HG02610 (cell line): ENCODE measurements around the gene ZBTB43.

Experiments
- ATAC-seq: cut with Tn5 transposase; IDR thresholded peaks from one replicate; pipeline ENCODE4 v1.9.1; 2021; ENCODE audit warnings: mild to moderate bottlenecking, moderate library complexity; ENCODE audit not compliant: unreplicated experiment

The ZBTB43 gene

DNA sequence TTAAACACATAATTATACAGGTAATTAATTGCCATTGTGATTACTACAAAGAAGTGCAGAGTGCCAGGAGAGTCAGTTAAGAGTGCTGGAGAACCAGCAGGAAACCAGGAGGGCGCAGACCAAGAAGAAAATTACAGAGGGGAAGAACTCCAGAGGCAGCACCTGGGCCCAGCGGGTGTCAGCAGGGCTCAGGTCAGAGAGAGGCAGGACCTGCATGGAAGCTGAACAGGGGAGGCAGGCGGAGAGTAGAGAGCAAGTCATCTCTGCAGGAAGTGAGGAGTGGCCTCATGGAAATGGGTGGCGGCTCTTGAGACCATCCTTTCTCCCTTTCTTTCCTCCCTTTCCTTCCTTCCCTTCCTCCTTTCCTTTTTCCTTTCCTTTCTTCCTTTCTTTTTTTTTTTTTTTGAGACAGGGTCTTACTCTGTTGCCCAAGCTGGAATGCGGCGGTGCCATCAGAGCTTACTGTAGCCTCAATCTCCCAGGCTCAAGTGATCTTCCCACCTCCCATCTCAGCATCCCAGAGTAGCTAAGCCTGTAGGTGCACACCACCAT, 51.6 kb downstream of the ZBTB43 start:
- ATAC-seq, result no peak

DNA sequence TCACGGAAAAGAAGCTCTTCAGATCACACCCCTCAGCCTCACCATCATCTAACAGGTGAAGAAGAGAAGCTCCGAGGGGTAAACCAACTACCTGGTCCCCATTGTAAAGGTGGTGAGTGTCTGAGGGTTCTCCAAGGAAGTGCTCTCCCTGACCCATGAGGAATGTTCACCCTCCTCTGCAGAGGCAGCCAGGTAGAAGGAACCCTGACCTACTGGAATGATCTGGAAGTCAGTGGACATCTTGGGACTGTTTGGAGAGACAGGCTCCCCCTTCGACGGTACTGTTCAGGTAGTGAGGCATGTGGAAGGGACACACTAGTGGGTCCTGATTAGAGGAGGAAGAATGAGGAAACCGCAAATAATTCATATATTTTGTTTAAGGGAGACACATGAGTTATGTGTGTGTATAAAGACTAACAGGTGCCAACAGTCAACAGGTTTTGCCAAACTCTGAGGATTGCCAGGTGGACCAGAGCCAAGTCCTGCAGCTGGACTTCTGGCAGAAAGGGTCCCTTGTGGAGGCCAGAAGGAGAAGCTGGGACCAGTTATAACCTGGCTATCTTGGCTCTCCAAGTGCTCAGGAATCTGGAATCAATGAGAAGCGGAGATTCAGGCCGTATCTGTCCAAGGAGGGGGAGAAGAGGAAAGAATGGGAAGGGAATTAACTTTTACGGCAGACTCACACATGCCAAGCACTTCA, 52.6 kb downstream of the ZBTB43 start:
- no peak for ATAC-seq

DNA sequence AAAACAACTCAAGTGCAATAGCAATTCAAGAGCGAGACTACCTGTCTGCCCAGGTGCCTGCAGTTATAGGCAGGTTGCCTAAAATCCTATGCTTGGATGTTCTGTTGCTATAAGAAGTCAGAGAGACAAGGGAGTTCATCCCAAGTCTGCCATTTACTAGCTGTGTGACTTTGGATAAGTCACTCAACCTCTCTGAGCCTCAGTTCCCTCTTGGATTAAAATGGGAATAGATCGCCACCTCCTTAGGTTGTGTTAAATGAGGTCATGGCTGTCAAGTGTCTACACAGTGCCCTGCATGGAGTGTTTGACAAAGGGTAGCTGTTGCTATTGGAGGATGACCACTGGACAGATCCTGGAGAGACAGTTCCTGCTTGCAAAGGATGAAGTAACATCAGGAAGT, 54.3 kb downstream of the ZBTB43 start:
- ATAC-seq, result no peak

DNA sequence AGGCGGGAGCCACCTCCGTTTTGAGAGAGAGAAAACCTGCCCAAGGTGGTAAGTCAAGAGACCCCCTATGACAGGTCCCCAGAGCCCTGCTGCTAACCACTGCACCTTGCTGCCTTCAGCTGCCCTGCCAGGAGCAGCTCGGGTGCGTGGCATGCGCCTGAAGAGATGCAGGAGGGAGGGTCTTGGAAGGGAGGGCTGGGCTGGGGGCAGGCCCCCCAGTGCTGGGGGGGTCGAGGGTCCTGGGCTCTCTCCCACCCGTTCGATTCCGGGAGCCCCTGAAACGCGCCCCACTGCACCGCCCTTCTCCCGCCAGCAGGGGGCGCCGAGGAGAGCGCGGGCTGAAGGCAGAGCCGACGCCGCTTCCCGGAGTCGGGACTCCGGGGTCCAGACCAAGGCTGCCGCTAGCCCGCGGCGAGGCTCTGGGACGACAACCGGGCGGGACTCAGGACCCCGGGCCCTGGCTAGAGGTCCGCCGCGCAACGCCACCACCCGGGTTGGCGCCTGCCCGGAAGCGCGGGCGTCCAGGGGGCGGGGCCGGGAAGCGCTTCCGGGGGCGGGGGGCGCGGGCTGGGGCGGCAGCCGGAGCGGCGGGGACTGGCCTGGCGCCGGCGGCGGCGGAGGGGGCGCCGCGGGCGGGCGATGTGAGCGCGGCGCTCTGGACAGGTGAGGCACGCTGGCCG, 55.4 kb downstream of the ZBTB43 start, which contains the start of gene ZBTB34:
TSS of gene ZBTB34 (plus strand) at position 563 of the 680 bp plus-strand sequence. CDS start 18,761 bp downstream, outside the sequence.
- peak; percentile 62 for ATAC-seq

DNA sequence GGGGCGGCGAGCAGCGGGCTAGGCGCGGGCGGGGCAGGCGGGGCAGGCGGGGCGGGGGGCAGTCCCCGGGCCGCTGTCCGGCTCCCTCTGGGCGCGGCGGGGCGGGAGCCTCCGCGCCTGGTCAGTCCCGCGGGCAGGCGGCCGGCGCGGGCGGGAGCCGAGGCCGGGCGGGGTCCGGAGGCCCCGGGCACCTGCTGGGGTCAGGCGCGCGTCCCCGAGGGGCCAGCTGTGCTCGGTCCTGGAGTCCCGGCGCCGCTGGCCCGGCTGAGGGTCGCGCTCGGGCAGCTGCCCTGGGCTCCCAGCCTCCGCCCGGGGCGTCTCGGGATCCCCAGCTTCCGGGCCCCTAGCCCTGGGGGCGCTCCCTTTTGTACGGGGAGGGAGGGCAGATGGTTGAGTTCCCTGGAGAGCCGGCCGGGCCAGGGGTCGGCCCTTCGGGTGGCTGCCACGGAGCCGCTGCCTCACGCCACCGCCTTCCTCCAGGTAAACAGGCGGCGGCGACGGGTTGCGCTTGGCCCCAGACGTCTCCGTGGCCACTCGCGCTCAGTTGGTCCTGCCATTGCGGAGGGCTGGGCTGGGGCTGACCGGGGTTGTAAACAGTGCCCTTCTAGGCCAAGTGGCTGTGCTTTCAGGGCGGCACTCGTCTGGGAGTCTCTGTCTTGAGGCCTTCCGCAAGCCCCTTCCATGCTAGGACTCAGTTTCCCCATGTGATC, 56.1 kb downstream of the ZBTB43 start:
- peak; percentile 20 for ATAC-seq

DNA sequence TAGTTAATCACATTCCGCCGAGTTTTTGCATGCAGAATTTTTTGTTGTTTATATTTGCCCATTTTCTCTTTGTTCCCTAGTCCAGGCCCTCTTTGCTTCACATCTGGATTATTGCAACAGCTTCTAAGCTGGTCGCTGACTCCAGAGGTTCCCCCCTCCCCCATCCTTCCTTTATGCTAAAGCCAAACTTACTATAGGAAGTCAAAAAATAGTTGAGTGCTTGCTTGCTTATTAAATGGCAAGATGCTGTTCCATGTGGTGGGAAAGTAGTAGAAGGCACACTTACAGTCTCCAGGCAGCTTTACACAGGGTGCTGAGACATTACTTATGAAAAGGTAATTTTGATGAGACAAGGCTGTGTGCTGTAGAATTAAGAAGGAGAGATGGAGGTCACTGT, 56.9 kb downstream of the ZBTB43 start:
- ATAC-seq, result no peak

DNA sequence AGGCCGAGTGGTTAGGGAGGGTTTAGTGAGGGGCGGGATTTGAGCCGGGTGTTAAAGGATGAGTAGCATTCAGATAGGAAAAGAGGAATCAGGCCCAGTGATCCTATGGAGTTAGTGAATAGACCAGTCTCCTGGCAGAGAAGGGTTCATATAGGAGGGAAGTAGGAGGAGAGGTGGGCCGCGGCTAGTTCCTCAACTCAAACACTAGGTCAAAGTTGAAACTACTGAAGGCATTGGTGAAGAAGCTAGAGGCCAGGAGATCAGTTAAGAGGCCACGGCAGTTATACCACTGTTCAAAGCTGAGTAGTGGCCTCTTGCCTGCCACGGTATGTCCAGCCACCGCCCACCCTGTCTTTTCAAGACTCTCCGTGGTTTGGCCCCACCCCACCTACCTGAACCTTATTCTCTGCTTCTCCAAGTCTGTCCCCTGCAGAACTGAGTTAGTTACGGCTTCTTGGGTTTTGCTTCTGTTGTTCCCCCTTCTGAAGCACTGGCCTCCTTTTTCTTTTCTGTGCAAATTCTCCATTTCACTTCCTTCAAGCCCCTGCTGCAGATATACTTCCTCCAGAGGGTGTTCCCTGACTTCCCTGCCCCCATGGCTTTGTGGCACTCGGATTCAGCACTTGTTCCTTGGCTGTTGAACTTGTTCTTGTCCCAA, 57.4 kb downstream of the ZBTB43 start:
- no peak for ATAC-seq

DNA sequence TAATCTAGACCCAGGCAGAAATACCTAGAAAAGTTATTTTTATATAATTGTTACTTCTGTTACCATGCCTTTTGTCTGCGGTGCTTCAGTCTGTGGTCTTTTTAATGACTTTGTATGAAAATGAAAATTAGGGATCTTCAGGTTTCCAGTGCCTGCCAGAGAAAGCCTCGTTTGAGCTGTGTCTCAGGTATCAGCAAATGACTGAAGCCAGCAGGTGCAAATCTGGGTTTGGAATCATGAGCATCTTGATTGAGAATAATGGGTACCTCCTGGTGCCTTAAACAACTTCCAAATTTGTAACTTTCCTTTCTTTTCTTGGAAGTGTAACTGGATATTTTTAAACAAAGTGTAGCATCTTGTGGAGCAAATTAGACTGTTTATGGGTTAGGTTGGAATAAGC, 59.9 kb downstream of the ZBTB43 start:
- ATAC-seq, result no peak

DNA sequence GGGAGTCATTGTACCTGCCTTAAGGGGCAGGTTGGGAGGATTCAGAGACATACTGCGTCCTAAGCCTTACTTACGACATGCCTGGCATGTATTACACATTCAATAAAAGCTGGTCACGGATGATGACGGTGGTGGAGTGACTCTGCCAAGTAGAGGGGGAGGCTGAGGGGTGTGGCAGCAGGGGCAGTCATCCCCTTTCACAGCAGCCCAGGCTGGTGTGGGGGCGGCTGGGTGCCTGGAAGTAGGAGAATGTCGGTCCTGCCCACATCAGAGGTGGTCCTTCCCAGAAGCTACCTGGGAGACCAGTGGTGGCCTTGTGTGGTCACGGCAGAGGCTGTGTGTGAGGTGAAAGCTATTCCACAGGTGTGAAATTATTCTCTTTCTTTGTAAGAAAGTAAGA, 64.5 kb downstream of the ZBTB43 start:
- ATAC-seq, result no peak

DNA sequence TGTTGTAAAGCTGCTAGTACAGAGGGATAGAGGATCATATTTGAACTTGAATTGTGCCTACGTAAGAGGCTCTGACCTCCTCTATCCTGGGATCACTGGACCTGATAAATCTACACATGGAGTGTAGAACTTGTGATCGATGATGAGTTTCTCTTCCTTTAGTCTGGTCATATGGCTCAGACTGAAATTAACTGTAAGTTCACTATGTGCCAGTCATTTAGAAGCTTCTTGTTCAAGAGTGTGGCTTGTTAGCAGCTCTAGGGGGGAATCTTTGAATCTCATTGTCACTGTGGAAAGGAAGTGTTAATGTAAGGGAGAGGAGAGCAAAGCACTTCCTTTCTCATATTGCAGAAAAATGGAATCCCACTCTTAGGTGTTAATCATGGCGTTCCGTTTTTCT, 67.7 kb downstream of the ZBTB43 start:
- peak; percentile 73 for ATAC-seq

DNA sequence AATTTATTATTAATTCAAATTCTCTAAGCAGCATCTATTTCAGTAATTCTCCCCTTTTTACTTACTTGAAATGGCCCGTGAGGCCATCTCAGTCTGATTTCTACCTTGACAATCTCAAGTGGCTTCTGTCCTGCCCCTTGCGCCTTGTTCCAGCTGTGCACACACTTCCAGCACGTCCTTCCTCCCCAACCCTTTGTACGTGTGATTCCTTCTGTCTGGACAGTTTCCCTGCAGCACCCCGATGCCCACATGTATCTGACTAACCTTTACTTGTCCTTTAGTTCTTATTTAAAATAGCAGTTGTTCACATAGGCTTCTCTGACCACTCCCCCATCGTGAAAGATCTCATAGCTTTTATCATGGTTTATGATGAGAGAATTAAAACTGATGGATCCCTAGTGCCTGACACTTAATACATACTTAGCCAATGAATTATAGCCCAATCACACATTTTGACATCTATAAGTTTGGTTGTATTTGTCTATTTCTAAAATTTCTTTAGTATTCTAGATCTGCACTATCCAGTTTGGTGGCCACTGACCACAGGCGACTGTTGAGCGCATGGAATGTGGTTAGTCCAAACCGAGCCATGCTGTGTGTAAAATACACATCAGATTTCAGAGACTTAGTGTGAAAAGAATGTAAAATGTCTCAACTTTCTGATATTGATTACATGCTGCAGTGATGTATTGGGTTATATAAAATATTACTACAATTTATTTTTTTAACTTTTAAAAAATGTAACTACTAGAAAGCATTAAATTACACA, 69.9 kb downstream of the ZBTB43 start:
- no peak for ATAC-seq

DNA sequence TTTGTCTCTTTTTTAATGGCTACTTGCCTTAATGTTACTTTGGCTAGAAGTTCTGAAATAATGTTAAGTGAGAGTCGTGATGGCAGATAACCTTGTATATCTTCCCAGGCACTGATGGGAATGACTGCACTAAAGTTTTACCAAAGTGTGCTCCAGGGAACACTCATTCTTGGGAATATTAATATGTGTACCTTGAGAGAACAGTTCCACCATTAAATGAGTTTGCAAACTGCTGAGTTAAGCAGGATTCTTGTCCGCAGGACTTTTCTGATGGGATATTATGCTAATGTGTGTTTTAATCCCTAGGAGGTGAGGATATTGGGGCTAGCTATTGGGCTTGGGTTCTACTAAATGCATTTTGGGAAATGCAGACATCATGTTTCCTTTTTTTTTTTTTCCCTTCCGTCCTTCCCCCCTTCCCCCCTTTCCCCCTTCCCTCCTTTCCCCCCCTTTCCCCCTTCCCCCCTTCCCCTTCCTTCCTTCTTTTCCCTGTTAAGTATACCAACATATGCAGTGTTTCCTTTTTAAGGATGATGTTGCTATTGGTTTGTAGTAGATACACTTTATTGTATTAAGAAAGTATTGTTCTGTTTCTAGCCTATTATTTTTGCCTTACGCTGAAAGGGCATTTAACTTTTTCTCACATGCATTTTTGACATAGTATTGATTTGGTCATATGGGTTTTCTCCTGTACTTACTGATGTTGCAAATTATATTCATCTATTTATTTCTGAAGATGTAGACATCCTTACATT, 71.1 kb downstream of the ZBTB43 start:
- no peak for ATAC-seq

DNA sequence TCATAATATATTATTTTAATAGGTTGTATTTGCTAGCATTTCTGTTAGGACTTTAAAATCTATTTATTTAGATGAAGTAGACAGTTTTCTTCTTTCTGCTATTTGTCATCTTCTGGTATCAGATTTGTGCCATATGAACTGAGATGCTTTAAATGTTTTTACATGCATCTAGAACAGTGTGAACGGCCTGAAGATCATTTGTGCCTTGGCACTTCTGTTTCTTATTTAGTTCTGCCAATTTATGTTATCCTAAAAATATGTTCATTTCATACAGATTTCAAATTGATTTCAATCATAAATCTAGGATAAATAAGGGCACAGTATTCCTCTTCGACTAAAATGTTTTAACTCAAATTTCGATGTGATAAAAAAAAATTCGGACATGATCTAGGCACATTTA, 71.7 kb downstream of the ZBTB43 start:
- ATAC-seq, result no peak

DNA sequence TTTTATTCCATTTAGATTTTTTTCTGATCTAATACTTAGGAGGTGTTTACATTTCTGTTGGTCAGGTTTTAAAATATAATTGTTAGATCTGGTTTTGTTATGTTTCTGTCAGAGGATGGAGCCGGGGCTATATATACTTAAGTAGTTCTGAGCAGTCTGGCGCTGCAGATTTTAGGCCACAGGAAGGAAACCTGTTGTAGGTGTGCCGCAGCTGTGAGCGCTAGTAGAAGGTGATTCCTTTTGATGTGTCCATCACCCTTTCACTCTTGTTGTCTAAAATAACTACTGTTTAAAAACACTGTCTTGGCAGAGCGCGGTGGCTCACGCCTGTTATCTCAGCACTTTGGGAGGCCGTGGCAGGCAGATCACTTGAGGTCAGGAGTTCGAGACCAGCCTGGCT, 72.6 kb downstream of the ZBTB43 start:
- no peak for ATAC-seq

DNA sequence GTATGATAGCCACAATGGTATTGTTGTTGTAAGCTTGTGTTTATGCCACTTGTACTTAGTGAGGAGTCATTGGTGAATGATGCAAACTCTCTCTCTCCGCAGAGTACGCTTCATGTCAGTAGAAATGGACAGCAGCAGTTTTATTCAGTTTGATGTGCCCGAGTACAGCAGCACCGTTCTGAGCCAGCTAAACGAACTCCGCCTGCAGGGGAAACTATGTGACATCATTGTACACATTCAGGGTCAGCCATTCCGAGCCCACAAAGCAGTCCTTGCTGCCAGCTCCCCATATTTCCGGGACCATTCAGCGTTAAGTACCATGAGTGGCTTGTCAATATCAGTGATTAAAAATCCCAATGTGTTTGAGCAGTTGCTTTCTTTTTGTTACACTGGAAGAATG, 74.4 kb downstream of the ZBTB43 start:
- ATAC-seq, result no peak

DNA sequence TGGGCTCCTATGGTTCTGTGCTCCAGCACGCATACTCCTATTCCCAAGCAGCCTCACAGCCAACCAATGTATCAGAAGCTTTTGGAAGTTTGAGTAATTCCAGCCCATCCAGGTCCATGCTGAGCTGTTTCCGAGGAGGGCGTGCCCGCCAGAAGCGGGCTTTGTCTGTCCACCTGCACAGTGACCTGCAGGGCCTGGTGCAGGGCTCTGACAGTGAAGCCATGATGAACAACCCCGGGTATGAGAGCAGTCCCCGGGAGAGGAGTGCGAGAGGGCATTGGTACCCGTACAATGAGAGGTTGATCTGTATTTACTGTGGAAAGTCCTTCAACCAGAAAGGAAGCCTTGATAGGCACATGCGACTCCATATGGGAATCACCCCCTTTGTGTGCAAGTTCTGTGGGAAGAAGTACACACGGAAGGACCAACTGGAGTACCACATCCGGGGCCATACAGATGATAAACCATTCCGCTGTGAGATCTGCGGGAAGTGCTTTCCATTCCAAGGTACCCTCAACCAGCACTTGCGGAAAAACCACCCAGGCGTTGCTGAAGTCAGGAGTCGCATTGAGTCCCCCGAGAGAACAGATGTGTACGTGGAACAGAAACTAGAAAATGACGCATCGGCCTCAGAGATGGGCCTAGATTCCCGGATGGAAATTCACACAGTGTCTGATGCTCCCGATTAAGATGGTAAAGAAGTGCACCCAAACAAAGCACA, 75.5 kb downstream of the ZBTB43 start:
- ATAC-seq, result no peak

DNA sequence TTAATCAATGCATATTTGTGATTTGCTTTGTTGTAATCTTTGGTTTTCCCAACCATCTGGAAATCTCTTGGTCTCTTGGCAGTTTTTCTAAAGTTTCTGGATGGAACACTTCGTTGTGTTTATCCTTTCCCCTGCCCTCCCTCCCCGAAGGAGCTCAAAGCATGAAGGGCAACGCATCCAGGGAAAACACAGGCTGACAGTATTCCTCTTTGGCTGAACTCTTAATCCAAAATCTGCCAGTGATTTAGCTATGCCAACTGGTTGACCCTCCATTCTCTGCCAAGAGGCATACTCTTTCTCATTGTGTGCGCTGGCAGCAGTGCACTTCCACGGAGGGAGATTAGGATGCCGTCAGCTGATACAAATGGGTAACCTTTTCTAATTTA, 76.1 kb downstream of the ZBTB43 start:
- ATAC-seq, result no peak

DNA sequence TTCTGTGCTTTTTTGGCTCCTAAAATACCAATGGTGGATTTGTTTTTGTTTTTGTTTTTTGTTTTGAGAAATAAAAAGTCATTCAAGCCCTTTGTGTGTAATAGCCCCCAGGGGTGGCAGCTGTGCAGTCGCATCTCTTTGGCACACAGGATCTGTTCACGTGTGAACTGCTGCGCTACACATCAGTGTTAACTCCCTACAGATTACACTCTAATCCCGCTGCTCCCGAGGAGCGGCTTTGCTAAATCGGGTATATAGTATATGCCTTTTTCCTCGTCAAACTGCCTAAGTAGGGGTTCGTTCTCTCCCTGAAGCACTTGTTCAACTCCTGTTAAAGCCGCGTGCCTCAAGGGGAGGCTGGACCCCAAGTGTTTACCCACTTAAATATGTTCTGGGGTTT, 77.9 kb downstream of the ZBTB43 start:
- ATAC-seq, result no peak

DNA sequence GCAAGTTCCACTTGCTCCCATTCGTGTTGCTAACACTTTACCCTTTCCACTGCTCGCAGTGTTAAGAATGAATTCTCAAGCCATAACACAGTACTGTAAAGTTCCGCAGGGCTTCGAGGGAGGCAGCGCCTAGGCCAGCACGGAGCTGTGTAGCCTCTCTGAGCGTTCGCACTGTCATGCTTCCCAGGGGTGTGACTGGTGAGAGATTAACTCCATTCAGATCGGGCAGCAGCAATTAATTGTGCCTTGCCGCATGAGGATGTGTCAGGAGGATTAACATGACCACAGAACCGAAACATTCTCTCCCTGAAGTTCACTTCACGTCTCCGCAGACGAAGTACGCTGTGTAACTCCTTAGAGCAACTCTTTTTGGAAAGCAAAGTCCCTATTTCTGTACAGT, 78.8 kb downstream of the ZBTB43 start:
- no peak for ATAC-seq
